H1 (cell line): ENCODE results near the gene SOD2. TPM values are rescaled to one million over a fixed set of nuclear protein-coding genes. Genes with fewer than 3 reads are reported as not detected.
"Not testable (repeated sequence)": the region's sequence is repeated elsewhere in the genome, so short reads cannot be mapped to it uniquely, and the experiment has no call there.

ENCODE experiments used
- CTCF ChIA-PET: fragments of 300-600 bp; sonication (Branson Sonifier 250); formaldehyde crosslinking; loops from one replicate; lab custom pipeline; 2021; ENCODE audit not compliant: partially characterized antibody; lab: Charles Lee
- POLR2A ChIA-PET: fragments of 300-600 bp; sonication (Branson Sonifier 250); formaldehyde crosslinking; loops from one replicate; lab custom pipeline; 2021; ENCODE audit warnings: inconsistent platforms; ENCODE audit not compliant: partially characterized antibody; lab: Charles Lee
- DNase-seq, 2 experiments: peaks; one replicate each; pipeline versions ENCODE4 v3.0.0 to v3.0.0-alpha.2; 2010 to 2022; ENCODE audit warnings: low spot score in 2 of 2, low read depth in 1 of 2, mixed read lengths in 1 of 2
- FAIRE-seq: peaks from 2 replicates; lab custom pipeline; 2011; peaks lifted over from hg19 to GRCh38; lab: Jason Lieb, UNC
- H2AFZ ChIP-seq: 2 replicates; pipeline ENCODE4 v1.8.1; 2012; ENCODE audit warnings: low read length, inconsistent platforms
- H2AK5ac ChIP-seq: 2 replicates; pipeline ENCODE4 v1.6.1; 2013; ENCODE audit warnings: low read depth, low read length
- H2BK120ac ChIP-seq: replicated peaks from 2 replicates; pipeline ENCODE3; 2013; ENCODE audit warnings: low read depth, low read length, inconsistent platforms
- H2BK12ac ChIP-seq: 2 replicates; pipeline ENCODE4 v1.6.1; 2013; ENCODE audit warnings: low read depth, low read length
- H2BK15ac ChIP-seq: 2 replicates; pipeline ENCODE4 v1.6.1; 2013; ENCODE audit warnings: low read length
- H2BK20ac ChIP-seq: 2 replicates; pipeline ENCODE4 v1.6.1; 2013; ENCODE audit warnings: low read length
- H2BK5ac ChIP-seq: 2 replicates; pipeline ENCODE4 v1.6.1; 2013; ENCODE audit warnings: low read depth, low read length
- H3K14ac ChIP-seq: 2 replicates; pipeline ENCODE4 v1.6.1; 2013; ENCODE audit warnings: inconsistent platforms; ENCODE audit not compliant: insufficient read length
- H3K18ac ChIP-seq: 2 replicates; pipeline ENCODE4 v1.6.1; 2013; ENCODE audit warnings: low read length; ENCODE audit errors: extremely low read depth
- H3K23ac ChIP-seq: 2 replicates; pipeline ENCODE4 v1.6.1; 2013; ENCODE audit warnings: inconsistent platforms; ENCODE audit not compliant: insufficient read length
- H3K23me2 ChIP-seq: 2 replicates; pipeline ENCODE4 v1.6.1; 2013; ENCODE audit warnings: low read depth, low read length
- H3K27ac ChIP-seq: 2 replicates; pipeline ENCODE4 v1.6.1; 2011; ENCODE audit warnings: low read depth, low read length, inconsistent platforms
- H3K27me3 ChIP-seq, 4 experiments: replicated peaks in 1 of 4; 1 replicate in 1 of 4; 2 replicates in 3 of 4; pipeline versions ENCODE4 v1.6.1 to v1.8.1; 2011 to 2013; ENCODE audit warnings: low read length in 3 of 4, mild to moderate bottlenecking in 3 of 4, inconsistent platforms in 2 of 4, mixed read lengths in 2 of 4, moderate library complexity in 1 of 4; ENCODE audit not compliant: control insufficient read depth in 3 of 4, insufficient read depth in 3 of 4; ENCODE audit errors: extremely low read depth in 1 of 4
- H3K36me3 ChIP-seq, 4 experiments: 2 replicates each; pipeline versions ENCODE4 v1.6.1 to v1.8.1; 2011 to 2013; ENCODE audit warnings: mild to moderate bottlenecking in 4 of 4, low read length in 3 of 4, moderate library complexity in 2 of 4, control low read depth in 1 of 4, inconsistent platforms in 1 of 4; ENCODE audit not compliant: insufficient read depth in 4 of 4, control insufficient read depth in 2 of 4
- H3K4ac ChIP-seq: replicated peaks from 2 replicates; pipeline ENCODE3; 2013; ENCODE audit warnings: low read length, low read depth, mixed read lengths, inconsistent platforms; ENCODE audit not compliant: insufficient read length
- H3K4me1 ChIP-seq, 4 experiments: replicated peaks in 1 of 4; 1 replicate in 1 of 4; 2 replicates in 3 of 4; pipeline versions ENCODE4 v1.6.1 to v1.8.1; 2011 to 2013; ENCODE audit warnings: low read length in 3 of 4, inconsistent platforms in 2 of 4, mixed read lengths in 1 of 4; ENCODE audit not compliant: insufficient read depth in 4 of 4, control insufficient read depth in 3 of 4
- H3K4me2 ChIP-seq, 2 experiments: 2 replicates each; pipeline versions ENCODE4 v1.6.1 to v1.8.1; 2011 to 2013; ENCODE audit warnings: low read depth in 2 of 2, low read length in 2 of 2, control low read depth in 1 of 2, inconsistent platforms in 1 of 2, mild to moderate bottlenecking in 1 of 2; ENCODE audit not compliant: insufficient read depth in 1 of 2
- H3K4me3 ChIP-seq, 4 experiments: fragments of 200-600, 300-600 bp in 1 of 4; sonication (generic), shearing (Covaris generic), sonication (Bioruptor Twin) in 1 of 4; 2 replicates each; pipeline versions ENCODE4 v1.5.1 to v1.8.1; 2011 to 2016; ENCODE audit warnings: low read length in 4 of 4, low read depth in 3 of 4, control low read depth in 2 of 4, inconsistent platforms in 2 of 4, mild to moderate bottlenecking in 2 of 4, mixed read lengths in 1 of 4, moderate library complexity in 1 of 4; ENCODE audit not compliant: insufficient read depth in 2 of 4; ENCODE audit errors: extremely low read depth in 1 of 4
- H3K56ac ChIP-seq: replicated peaks from 2 replicates; pipeline ENCODE3; 2013; ENCODE audit warnings: low read depth, mild to moderate bottlenecking, mixed read lengths, low read length, inconsistent platforms; ENCODE audit not compliant: insufficient read length
- H3K79me1 ChIP-seq: 2 replicates; pipeline ENCODE4 v1.6.1; 2013; ENCODE audit warnings: low read depth, low read length, control low read depth
- H3K79me2 ChIP-seq, 2 experiments: 2 replicates each; pipeline versions ENCODE4 v1.6.1 to v1.8.1; 2012 to 2013; ENCODE audit warnings: low read length in 2 of 2, mild to moderate bottlenecking in 2 of 2, inconsistent platforms in 1 of 2; ENCODE audit not compliant: insufficient read depth in 2 of 2, control insufficient read depth in 1 of 2
- H3K9ac ChIP-seq, 4 experiments: replicated peaks in 1 of 4; 1 replicate in 1 of 4; 2 replicates in 3 of 4; pipeline versions ENCODE4 v1.6.1 to v1.8.1; 2011 to 2013; ENCODE audit warnings: low read depth in 3 of 4, low read length in 3 of 4, control low read depth in 2 of 4, mild to moderate bottlenecking in 2 of 4, moderate library complexity in 2 of 4, inconsistent platforms in 1 of 4; ENCODE audit errors: extremely low read depth in 1 of 4
- H3K9me3 ChIP-seq, 2 experiments: 2 replicates each; pipeline versions ENCODE4 v1.6.1 to v1.8.1; 2012 to 2013; ENCODE audit warnings: mild to moderate bottlenecking in 2 of 2, moderate library complexity in 2 of 2, control low read depth in 1 of 2, inconsistent platforms in 1 of 2, low read depth in 1 of 2, low read length in 1 of 2, mixed read lengths in 1 of 2; ENCODE audit not compliant: insufficient read depth in 2 of 2
- H4K20me1 ChIP-seq, 2 experiments: replicated peaks in 1 of 2; 2 replicates each; pipeline versions ENCODE3 to v1.8.1; 2011 to 2013; ENCODE audit warnings: inconsistent platforms in 2 of 2, low read length in 2 of 2, mild to moderate bottlenecking in 1 of 2; ENCODE audit not compliant: insufficient read depth in 2 of 2, control insufficient read depth in 1 of 2
- H4K5ac ChIP-seq: 2 replicates; pipeline ENCODE4 v1.6.1; 2013; ENCODE audit warnings: low read length, low read depth, mixed read lengths, inconsistent platforms; ENCODE audit not compliant: insufficient read length
- H4K8ac ChIP-seq: 2 replicates; pipeline ENCODE4 v1.8.0; 2013; ENCODE audit warnings: mild to moderate bottlenecking, moderate library complexity, low read length, inconsistent platforms; ENCODE audit not compliant: insufficient read depth; ENCODE audit errors: extremely low read depth
- H4K91ac ChIP-seq: replicated peaks from 2 replicates; pipeline ENCODE3; 2013; ENCODE audit warnings: low read length, mixed read lengths, inconsistent platforms; ENCODE audit not compliant: insufficient read length
- WGBS, 2 experiments: shearing (Covaris generic) in 1 of 2; methylation state at CpG; one replicate each; pipeline versions ENCODE4 v1.1.6 to v1.1.7; 2013 to 2015; ENCODE audit warnings: low lambda C conversion rate in 2 of 2, mixed read lengths in 2 of 2, inconsistent platforms in 1 of 2, low coverage in 1 of 2, missing lambda C conversion rate in 1 of 2; ENCODE audit not compliant: insufficient replicate concordance in 2 of 2, insufficient coverage in 1 of 2, insufficient read length in 1 of 2; ENCODE audit errors: extremely low coverage in 1 of 2, missing lambda C conversion rate in 1 of 2; 5-methylcytosine and 5-hydroxymethylcytosine counted together
- polyA plus RNA-seq, 7 experiments: library from polyadenylated mRNA; depleted of rRNA in 3 of 7; stranded (reverse) in 5 of 7; unstranded in 2 of 7; fragments of >200 nt in 5 of 7; fragments of 200-250 nt in 2 of 7; gene quantifications; 1 replicate in 5 of 7; 2 replicates in 1 of 7; 4 replicates in 1 of 7; pipeline versions ENCODE4 v1.2.1 to v1.2.3, GENCODE V29; 2011 to 2013; ENCODE audit warnings: missing spikeins in 2 of 7, mixed read lengths in 2 of 7
- total RNA-seq: library from RNA; stranded (reverse); fragmentation: NEBNext Ultra II Directional; extraction: Animal tissue kit (Norgen Biotek cat#: 25700); gene quantifications from 2 replicates; pipeline ENCODE4 v1.2.1, GENCODE V29; 2021

Gene SOD2
- total and polyA plus RNA-seq, 2 of the 8 experiments (the other 6 are each of a cell fraction or from before 2014, with no cell fraction given), result 31.1 to 88.7 TPM

DNA sequence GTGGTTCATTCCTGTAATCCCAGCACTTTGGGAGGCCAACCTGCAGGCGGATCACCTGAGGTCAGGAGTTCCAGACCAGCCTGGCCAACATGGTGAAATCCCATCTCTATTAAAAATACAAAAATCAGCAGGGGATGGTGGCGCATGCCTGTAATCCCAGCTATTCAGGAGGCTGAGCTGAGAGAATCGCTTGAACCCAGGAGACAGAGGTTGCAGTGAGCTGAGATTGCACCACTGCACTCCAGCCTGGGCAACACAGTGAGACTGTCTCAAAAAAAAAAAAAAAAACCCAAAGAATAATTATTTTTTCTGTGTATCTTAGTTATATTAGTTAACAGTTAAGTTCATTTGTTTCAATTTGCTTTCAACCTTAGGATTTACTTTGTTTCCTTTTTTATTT lies 32.2 kb upstream of the SOD2 start:
- H2AFZ ChIP-seq, H4K8ac ChIP-seq, FAIRE-seq, H2BK12ac ChIP-seq, H3K79me1 ChIP-seq, DNase-seq, H3K56ac ChIP-seq, H2BK5ac ChIP-seq, H2BK20ac ChIP-seq, H3K9me3 ChIP-seq, H2BK15ac ChIP-seq, H3K9ac ChIP-seq, H3K27ac ChIP-seq, H3K23me2 ChIP-seq, H3K27me3 ChIP-seq, H2AK5ac ChIP-seq, H3K14ac ChIP-seq, CTCF ChIA-PET, H2BK120ac ChIP-seq, H3K23ac ChIP-seq, H3K4me1 ChIP-seq, H4K5ac ChIP-seq, H3K18ac ChIP-seq, H3K4ac ChIP-seq, H3K36me3 ChIP-seq, H4K91ac ChIP-seq: not testable (repeated sequence)
- peaks cover 23 to 78% of the 10 kb centered on the region in 2 experiments for H3K79me2 ChIP-seq
- 0 out of 8 replicates have a peak overlapping the region, but pooled peaks of 1 of the 4 experiments have one; percentile 98 for H3K4me3 ChIP-seq
- peaks cover 8 to 13% of the 10 kb centered on the region in 2 experiments for H4K20me1 ChIP-seq
- H3K4me2 ChIP-seq, result peak overlapping the region in 1 of 2 experiments; percentile 42; a peak in 1 of 4 replicates
- WGBS, 2 experiments, result 86% methylated on average over 3 of the region's 3 CpGs; no CpG with 5 or more reads in 1 of the 2 experiments
- POLR2A ChIA-PET, result interaction anchor here (0.8 to 6.7 kb wide), 4 partner anchors 15 to 64 kb away, joined by 3 to 86 read pairs (median 50); partner anchors contain the start of genes ACAT2, MRPL18, SOD2 and TCP1
